PC-9 (cell line): ENCODE measurements around the gene SLC44A5. TPM values are rescaled to one million over a fixed set of nuclear protein-coding genes. Genes with fewer than 3 reads are reported as not detected.

ENCODE experiments used
- BruUV-seq: library from RNA; stranded (reverse); fragments of 400-500 nt; replicated peaks from 2 replicates; lab custom pipeline; 2021; lab: Mats Ljungman, UMichigan
- CTCF ChIA-PET: fragments of 300-600 bp; sonication (Branson Sonifier 250); formaldehyde crosslinking; loops from one replicate; lab custom pipeline; 2022; ENCODE audit warnings: antibody characterized with exemption; lab: Charles Lee
- POLR2A ChIA-PET: fragments of 300-600 bp; sonication (Branson Sonifier 250); formaldehyde crosslinking; loops from one replicate; lab custom pipeline; 2022; ENCODE audit warnings: antibody characterized with exemption; ENCODE audit not compliant: unreplicated experiment; lab: Charles Lee
- DNase-seq, 2 experiments: peaks; one replicate each; pipeline versions ENCODE4 v3.0.0 to v3.0.0-alpha.2; 2015 to 2022; ENCODE audit warnings: mixed read lengths in 1 of 2
- H2AFZ ChIP-seq: fragments of 200-600 bp; sonication (generic); 2 replicates; pipeline ENCODE4 v1.8.1; 2017; ENCODE audit warnings: antibody characterized with exemption
- H3F3A ChIP-seq: fragments of 200-600 bp; sonication (generic); 2 replicates; pipeline ENCODE4 v1.8.1; 2017; ENCODE audit warnings: antibody characterized with exemption, mild to moderate bottlenecking, low read depth; ENCODE audit not compliant: insufficient read depth
- H3K27ac ChIP-seq: fragments of 200-600 bp; sonication (generic); 2 replicates; pipeline ENCODE4 v1.6.1; 2016; ENCODE audit warnings: mixed run types
- H3K27me3 ChIP-seq: fragments of 200-600 bp; sonication (generic); 2 replicates; pipeline ENCODE4 v1.6.1; 2016; ENCODE audit warnings: low read depth, mixed run types; ENCODE audit not compliant: insufficient read depth
- H3K36me3 ChIP-seq: fragments of 200-600 bp; sonication (generic); 2 replicates; pipeline ENCODE4 v1.6.1; 2016; ENCODE audit warnings: low read depth, mixed run types
- H3K4me1 ChIP-seq: fragments of 200-600 bp; sonication (generic); replicated peaks from 2 replicates; pipeline ENCODE4 v1.6.1; 2016; ENCODE audit warnings: mixed run types; ENCODE audit not compliant: insufficient read depth
- H3K4me2 ChIP-seq: fragments of 200-600 bp; sonication (generic); 2 replicates; pipeline ENCODE4 v1.6.1; 2017; ENCODE audit warnings: mixed run types
- H3K4me3 ChIP-seq: fragments of 200-600 bp; sonication (generic); 2 replicates; pipeline ENCODE4 v1.6.1; 2016; ENCODE audit warnings: mixed run types
- H3K79me2 ChIP-seq: fragments of 200-600 bp; sonication (generic); 2 replicates; pipeline ENCODE4 v1.6.1; 2017; ENCODE audit warnings: low read depth, mixed run types
- H3K9me2 ChIP-seq: fragments of 200-600 bp; sonication (generic); 2 replicates; pipeline ENCODE4 v1.8.1; 2017; ENCODE audit warnings: mild to moderate bottlenecking; ENCODE audit not compliant: insufficient read depth
- H3K9me3 ChIP-seq: fragments of 200-600 bp; sonication (generic); 2 replicates; pipeline ENCODE4 v1.8.1; 2016; ENCODE audit warnings: low read depth; ENCODE audit not compliant: insufficient read depth
- H4K20me1 ChIP-seq: fragments of 200-600 bp; sonication (generic); 2 replicates; pipeline ENCODE4 v1.8.1; 2017; ENCODE audit not compliant: insufficient read depth
- CTCF ChIP-seq: fragments of 200-600 bp; sonication (generic); conservative IDR thresholded peaks from 2 replicates; pipeline ENCODE4 v1.6.1; 2017; ENCODE audit warnings: mixed run types, antibody characterized with exemption, mild to moderate bottlenecking, moderate library complexity
- EZH2 ChIP-seq: fragments of 200-600 bp; sonication (generic); IDR thresholded peaks from 2 replicates; pipeline ENCODE4 v1.8.0; 2017; ENCODE audit warnings: antibody characterized with exemption, low read depth
- intact Hi-C: fragments of 100-400 bp; cut with micrococcal nuclease; formaldehyde crosslinking; loops from one replicate; pipeline ENCODE4 v1.10.0; 2022; ENCODE audit not compliant: unreplicated experiment
- total RNA-seq: library from RNA; stranded (reverse); gene quantifications from 2 replicates; pipeline ENCODE4 v1.2.3, GENCODE V29; 2021

The SLC44A5 gene
- total RNA-seq, 1 experiment from 2014 or later, result 0.09 TPM

DNA sequence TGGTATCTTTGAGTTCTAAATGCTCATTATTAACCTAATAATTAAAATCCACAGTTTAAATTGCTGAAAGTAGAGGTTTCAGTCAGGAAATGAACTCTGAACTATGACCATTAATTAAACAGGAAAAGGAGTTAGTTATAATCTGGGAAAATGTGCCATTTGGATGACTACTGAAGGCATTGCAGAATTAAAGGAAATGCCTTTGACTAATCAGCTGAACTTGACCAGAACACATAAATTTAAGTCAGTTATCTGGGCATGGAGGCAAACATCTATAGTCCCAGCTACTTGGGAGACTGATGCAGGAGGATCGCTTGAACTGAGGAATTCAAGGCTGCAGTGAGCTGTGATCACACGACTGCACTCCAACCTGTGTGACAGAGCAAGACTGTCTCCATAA lies 31.9 kb downstream of the SLC44A5 start:
- POLR2A ChIA-PET, result no interaction called here
- no TSS peak for BruUV-seq
- H3K9me2 ChIP-seq, result no peaks in the 10 kb centered on the region
- H3K9me3 ChIP-seq, result no peaks in the 10 kb centered on the region
- H3K27ac ChIP-seq, result no peak overlapping the region
- intact Hi-C loops, result no loop called here
- H3F3A ChIP-seq, result no peaks in the 10 kb centered on the region
- H3K27me3 ChIP-seq, result no peaks in the 10 kb centered on the region
- CTCF ChIA-PET, result no interaction called here
- no peaks in the 10 kb centered on the region for H3K36me3 ChIP-seq
- H3K79me2 ChIP-seq, result no peaks in the 10 kb centered on the region
- no peak for DNase-seq
- H3K4me2 ChIP-seq, result no peak overlapping the region
- H3K4me1 ChIP-seq, result no peaks in the 10 kb centered on the region
- H4K20me1 ChIP-seq, result no peaks in the 10 kb centered on the region
- no peak overlapping the region for H2AFZ ChIP-seq
- no peak for TF ChIP-seq CTCF
- TF ChIP-seq EZH2, result no peak
- H3K4me3 ChIP-seq, result no peak overlapping the region

DNA sequence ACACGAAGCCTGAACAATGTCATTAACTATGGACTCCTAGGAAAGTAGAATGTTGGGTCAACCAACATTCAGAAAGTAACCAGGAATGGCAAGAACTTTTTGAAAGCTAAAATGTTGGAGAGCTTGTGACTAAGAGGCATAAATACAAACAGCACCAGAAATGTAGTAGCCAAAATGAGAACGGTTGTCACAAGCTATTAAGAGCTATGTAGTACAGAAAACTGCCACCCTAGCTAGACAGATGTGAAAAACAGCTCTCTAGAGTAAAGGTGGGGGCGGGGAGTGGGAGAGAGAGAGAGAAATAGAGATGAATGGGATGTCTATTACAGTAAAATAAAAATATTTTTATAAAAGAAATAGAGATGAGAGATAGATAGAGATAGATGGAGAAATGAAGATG lies 35.1 kb downstream of the SLC44A5 start:
- DNase-seq, result no peak
- intact Hi-C loops, result no loop called here
- ChIA-PET POLR2A (interaction anchor here (0.6 kb wide), 1 partner anchor 178 kb away, joined by 5 read pairs; no protein-coding TSS in a partner anchor), CTCF (no interaction called here)
- Histone ChIP-seq H3K4me1 (no peaks in the 10 kb centered on the region), H3F3A (no peaks in the 10 kb centered on the region), H3K27me3 (no peaks in the 10 kb centered on the region), H3K4me2 (no peak overlapping the region), H3K79me2 (no peaks in the 10 kb centered on the region), H3K9me2 (no peaks in the 10 kb centered on the region), H3K27ac (no peak overlapping the region), H3K9me3 (no peaks in the 10 kb centered on the region), H3K36me3 (no peaks in the 10 kb centered on the region), H2AFZ (no peak overlapping the region), H4K20me1 (no peaks in the 10 kb centered on the region), H3K4me3 (no peak overlapping the region)
- TF ChIP-seq EZH2 (no peak), CTCF (no peak)
- no TSS peak for BruUV-seq

DNA sequence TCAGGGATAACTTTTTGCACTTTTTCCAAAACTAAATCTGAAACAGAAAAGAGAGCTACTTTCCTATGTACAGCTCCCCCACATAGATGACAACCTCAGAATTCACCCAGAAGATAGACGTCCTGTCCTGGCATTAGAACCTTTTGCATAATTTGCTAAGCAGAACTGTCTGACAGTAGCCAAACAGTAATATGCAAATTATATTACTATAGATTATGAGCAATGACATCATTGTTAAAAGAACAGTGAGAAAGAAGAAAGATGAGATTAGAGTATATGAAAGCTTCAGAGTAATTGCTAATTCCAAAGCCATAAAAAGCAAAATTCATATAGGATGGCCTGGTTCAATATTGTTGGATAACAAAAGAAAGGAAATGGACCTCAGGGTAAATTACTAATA lies 43.7 kb downstream of the SLC44A5 start:
- no peak overlapping the region for H2AFZ ChIP-seq
- no peak for TF ChIP-seq EZH2
- TF ChIP-seq CTCF, result no peak
- no peaks in the 10 kb centered on the region for H3K27me3 ChIP-seq
- intact Hi-C loops, result no loop called here
- DNase-seq, result no peak
- H3K36me3 ChIP-seq, result no peaks in the 10 kb centered on the region
- no peaks in the 10 kb centered on the region for H3K9me3 ChIP-seq
- no peaks in the 10 kb centered on the region for H3F3A ChIP-seq
- ChIA-PET CTCF (no interaction called here), POLR2A (no interaction called here)
- no peaks in the 10 kb centered on the region for H4K20me1 ChIP-seq
- BruUV-seq, result no TSS peak
- no peaks in the 10 kb centered on the region for H3K4me1 ChIP-seq
- H3K79me2 ChIP-seq, result no peaks in the 10 kb centered on the region
- no peak overlapping the region for H3K27ac ChIP-seq
- no peak overlapping the region for H3K4me2 ChIP-seq
- H3K9me2 ChIP-seq, result no peaks in the 10 kb centered on the region
- no peak overlapping the region for H3K4me3 ChIP-seq
